HepG2 (cell line): ENCODE measurements around the gene RABGAP1. TPM values are rescaled to one million over a fixed set of nuclear protein-coding genes. Genes with fewer than 3 reads are reported as not detected.

ENCODE experiments used
- ATM ChIP-seq: fragments of 450-650 bp; IDR thresholded peaks from 2 replicates; pipeline ENCODE4 v1.7.1; 2017; ENCODE audit warnings: mild to moderate bottlenecking, borderline replicate concordance
- ELF1 ChIP-seq: sonication (generic); formaldehyde crosslinking; IDR thresholded peaks from 2 replicates; pipeline ENCODE4 v1.4.0; 2020; ENCODE audit warnings: missing genetic modification reagents
- GATAD1 ChIP-seq: IDR thresholded peaks from 2 replicates; pipeline ENCODE4 v1.6.1; 2016; ENCODE audit warnings: missing genetic modification reagents, missing compliant biosample characterization
- HOXA5 ChIP-seq: sonication (generic); formaldehyde crosslinking; IDR thresholded peaks from 2 replicates; pipeline ENCODE4 v1.4.0; 2020; ENCODE audit warnings: missing genetic modification reagents
- ISL2 ChIP-seq: sonication (generic); formaldehyde crosslinking; IDR thresholded peaks from 2 replicates; pipeline ENCODE4 v1.5.0; 2020; ENCODE audit warnings: missing genetic modification reagents
- MAFF ChIP-seq: IDR thresholded peaks from 2 replicates; pipeline ENCODE4 v1.6.1; 2011; ENCODE audit warnings: low read depth, low read length, improper control_type of control experiment
- MED13 ChIP-seq: sonication (generic); formaldehyde crosslinking; IDR thresholded peaks from 2 replicates; pipeline ENCODE4 v1.5.0; 2020; ENCODE audit warnings: missing genetic modification reagents
- MEF2D ChIP-seq: sonication (generic); formaldehyde crosslinking; IDR thresholded peaks from 2 replicates; pipeline ENCODE4 v1.5.1; 2020; ENCODE audit warnings: mild to moderate bottlenecking, missing genetic modification reagents
- PAX8 ChIP-seq: sonication (generic); formaldehyde crosslinking; IDR thresholded peaks from 2 replicates; pipeline ENCODE4 v1.8.0; 2022; ENCODE audit warnings: mild to moderate bottlenecking, missing genetic modification reagents, borderline replicate concordance
- RFX1 ChIP-seq: fragments of 450-650 bp; IDR thresholded peaks from 2 replicates; pipeline ENCODE4 v1.6.1; 2017
- SOX5 ChIP-seq: IDR thresholded peaks from 2 replicates; pipeline ENCODE4 v1.6.1; 2016; ENCODE audit warnings: borderline replicate concordance
- ZFP1 ChIP-seq: IDR thresholded peaks from 2 replicates; pipeline ENCODE4 v1.6.1; 2016
- ZKSCAN1 ChIP-seq: fragments of 150-350 bp; IDR thresholded peaks from 2 replicates; pipeline ENCODE4 v1.6.1; 2014; ENCODE audit warnings: low read length
- ZNF121 ChIP-seq: sonication (generic); formaldehyde crosslinking; IDR thresholded peaks from 2 replicates; pipeline ENCODE4 v1.5.0; 2020; ENCODE audit warnings: mild to moderate bottlenecking, missing genetic modification reagents
- ZSCAN25 ChIP-seq: sonication (generic); formaldehyde crosslinking; IDR thresholded peaks from 2 replicates; pipeline ENCODE4 v1.8.0; 2022; ENCODE audit warnings: mild to moderate bottlenecking, missing genetic modification reagents
- ZZZ3 ChIP-seq: sonication (generic); formaldehyde crosslinking; IDR thresholded peaks from 2 replicates; pipeline ENCODE4 v1.4.0; 2020; ENCODE audit warnings: missing genetic modification reagents, mild to moderate bottlenecking, borderline replicate concordance
- polyA plus RNA-seq, 8 experiments: library from polyadenylated mRNA; depleted of rRNA in 3 of 8; stranded (reverse) in 7 of 8; unstranded in 1 of 8; fragments of >200 nt; fragmentation: Illumina TruSeq in 4 of 8; extraction: Trizol in 4 of 8; gene quantifications; 2 replicates each; pipeline versions ENCODE4 v1.2.1 to v1.2.3, GENCODE V29; 2011 to 2016; ENCODE audit warnings: low read depth in 4 of 8, missing spikeins in 1 of 8, mixed read lengths in 1 of 8; ENCODE audit not compliant: insufficient read depth in 1 of 8
- total RNA-seq, 5 experiments: library from RNA; depleted of rRNA; stranded (reverse); fragments of >200 nt; fragmentation: Illumina TruSeq; extraction: Trizol; gene quantifications; 2 replicates each; pipeline ENCODE4 v1.2.3, GENCODE V29; 2016; ENCODE audit warnings: low read depth in 1 of 5
- TF ChIP-seq, protein P1 (sequence below): sonication (generic); formaldehyde crosslinking; IDR thresholded peaks from 2 replicates; pipeline ENCODE4 v1.4.0; 2020; ENCODE audit warnings: missing genetic modification reagents
- TF ChIP-seq, protein P2 (sequence below): sonication (generic); formaldehyde crosslinking; IDR thresholded peaks from 2 replicates; pipeline ENCODE4 v1.4.0; 2020; ENCODE audit warnings: missing genetic modification reagents
- TF ChIP-seq, protein P3 (sequence below): sonication (generic); formaldehyde crosslinking; conservative IDR thresholded peaks from 2 replicates; pipeline ENCODE4 v1.8.0; 2022; ENCODE audit warnings: low read depth, missing genetic modification reagents
- TF ChIP-seq, protein P4 (sequence below): sonication (generic); formaldehyde crosslinking; IDR thresholded peaks from 2 replicates; pipeline ENCODE4 v1.8.1; 2023; ENCODE audit warnings: mild to moderate bottlenecking, inconsistent platforms, moderate library complexity, missing genetic modification reagents, borderline replicate concordance

The RABGAP1 gene
- total and polyA plus RNA-seq, 2 of the 13 experiments (the other 11 are each of a cell fraction or from before 2014, with no cell fraction given) = 19.1 to 19.3 TPM

- TF ChIP-seq MEF2D (peak; percentile 68; the same call in 1 of the 2 replicates), MAFF (no peak), RFX1 (no peak), SOX5 (CRISPR knock-in tag) (peak; percentile 14; the same call in 1 of the 2 replicates), PAX8 (CRISPR knock-in tag) (no peak), GATAD1 (CRISPR knock-in tag) (peak; percentile 95), ZKSCAN1 (no peak), ZSCAN25 (CRISPR knock-in tag) (no peak), HOXA5 (CRISPR knock-in tag) (no peak), ATM (no peak), ZNF121 (CRISPR knock-in tag) (no peak), MED13 (CRISPR knock-in tag) (no peak), ZFP1 (CRISPR knock-in tag) (no peak; the same call in 1 of the 2 replicates), ZZZ3 (peak; percentile 51; the same call in 1 of the 2 replicates), ELF1 (peak; percentile 88), ISL2 (CRISPR knock-in tag) (0 out of 2 replicates have a peak, but pooled peaks have one; percentile 14)
- TF ChIP-seq, protein P1, sequence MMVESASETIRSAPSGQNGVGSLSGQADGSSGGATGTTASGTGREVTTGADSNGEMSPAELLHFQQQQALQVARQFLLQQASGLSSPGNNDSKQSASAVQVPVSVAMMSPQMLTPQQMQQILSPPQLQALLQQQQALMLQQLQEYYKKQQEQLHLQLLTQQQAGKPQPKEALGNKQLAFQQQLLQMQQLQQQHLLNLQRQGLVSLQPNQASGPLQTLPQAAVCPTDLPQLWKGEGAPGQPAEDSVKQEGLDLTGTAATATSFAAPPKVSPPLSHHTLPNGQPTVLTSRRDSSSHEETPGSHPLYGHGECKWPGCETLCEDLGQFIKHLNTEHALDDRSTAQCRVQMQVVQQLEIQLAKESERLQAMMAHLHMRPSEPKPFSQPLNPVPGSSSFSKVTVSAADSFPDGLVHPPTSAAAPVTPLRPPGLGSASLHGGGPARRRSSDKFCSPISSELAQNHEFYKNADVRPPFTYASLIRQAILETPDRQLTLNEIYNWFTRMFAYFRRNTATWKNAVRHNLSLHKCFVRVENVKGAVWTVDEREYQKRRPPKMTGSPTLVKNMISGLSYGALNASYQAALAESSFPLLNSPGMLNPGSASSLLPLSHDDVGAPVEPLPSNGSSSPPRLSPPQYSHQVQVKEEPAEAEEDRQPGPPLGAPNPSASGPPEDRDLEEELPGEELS = 0 out of 2 replicates have a peak, but pooled peaks have one; percentile 29
- TF ChIP-seq, protein P2, sequence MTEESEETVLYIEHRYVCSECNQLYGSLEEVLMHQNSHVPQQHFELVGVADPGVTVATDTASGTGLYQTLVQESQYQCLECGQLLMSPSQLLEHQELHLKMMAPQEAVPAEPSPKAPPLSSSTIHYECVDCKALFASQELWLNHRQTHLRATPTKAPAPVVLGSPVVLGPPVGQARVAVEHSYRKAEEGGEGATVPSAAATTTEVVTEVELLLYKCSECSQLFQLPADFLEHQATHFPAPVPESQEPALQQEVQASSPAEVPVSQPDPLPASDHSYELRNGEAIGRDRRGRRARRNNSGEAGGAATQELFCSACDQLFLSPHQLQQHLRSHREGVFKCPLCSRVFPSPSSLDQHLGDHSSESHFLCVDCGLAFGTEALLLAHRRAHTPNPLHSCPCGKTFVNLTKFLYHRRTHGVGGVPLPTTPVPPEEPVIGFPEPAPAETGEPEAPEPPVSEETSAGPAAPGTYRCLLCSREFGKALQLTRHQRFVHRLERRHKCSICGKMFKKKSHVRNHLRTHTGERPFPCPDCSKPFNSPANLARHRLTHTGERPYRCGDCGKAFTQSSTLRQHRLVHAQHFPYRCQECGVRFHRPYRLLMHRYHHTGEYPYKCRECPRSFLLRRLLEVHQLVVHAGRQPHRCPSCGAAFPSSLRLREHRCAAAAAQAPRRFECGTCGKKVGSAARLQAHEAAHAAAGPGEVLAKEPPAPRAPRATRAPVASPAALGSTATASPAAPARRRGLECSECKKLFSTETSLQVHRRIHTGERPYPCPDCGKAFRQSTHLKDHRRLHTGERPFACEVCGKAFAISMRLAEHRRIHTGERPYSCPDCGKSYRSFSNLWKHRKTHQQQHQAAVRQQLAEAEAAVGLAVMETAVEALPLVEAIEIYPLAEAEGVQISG (CRISPR knock-in tag) = peak; percentile 89
- TF ChIP-seq, protein P3, sequence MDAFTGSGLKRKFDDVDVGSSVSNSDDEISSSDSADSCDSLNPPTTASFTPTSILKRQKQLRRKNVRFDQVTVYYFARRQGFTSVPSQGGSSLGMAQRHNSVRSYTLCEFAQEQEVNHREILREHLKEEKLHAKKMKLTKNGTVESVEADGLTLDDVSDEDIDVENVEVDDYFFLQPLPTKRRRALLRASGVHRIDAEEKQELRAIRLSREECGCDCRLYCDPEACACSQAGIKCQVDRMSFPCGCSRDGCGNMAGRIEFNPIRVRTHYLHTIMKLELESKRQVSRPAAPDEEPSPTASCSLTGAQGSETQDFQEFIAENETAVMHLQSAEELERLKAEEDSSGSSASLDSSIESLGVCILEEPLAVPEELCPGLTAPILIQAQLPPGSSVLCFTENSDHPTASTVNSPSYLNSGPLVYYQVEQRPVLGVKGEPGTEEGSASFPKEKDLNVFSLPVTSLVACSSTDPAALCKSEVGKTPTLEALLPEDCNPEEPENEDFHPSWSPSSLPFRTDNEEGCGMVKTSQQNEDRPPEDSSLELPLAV (CRISPR knock-in tag) = no peak
- TF ChIP-seq, protein P4, sequence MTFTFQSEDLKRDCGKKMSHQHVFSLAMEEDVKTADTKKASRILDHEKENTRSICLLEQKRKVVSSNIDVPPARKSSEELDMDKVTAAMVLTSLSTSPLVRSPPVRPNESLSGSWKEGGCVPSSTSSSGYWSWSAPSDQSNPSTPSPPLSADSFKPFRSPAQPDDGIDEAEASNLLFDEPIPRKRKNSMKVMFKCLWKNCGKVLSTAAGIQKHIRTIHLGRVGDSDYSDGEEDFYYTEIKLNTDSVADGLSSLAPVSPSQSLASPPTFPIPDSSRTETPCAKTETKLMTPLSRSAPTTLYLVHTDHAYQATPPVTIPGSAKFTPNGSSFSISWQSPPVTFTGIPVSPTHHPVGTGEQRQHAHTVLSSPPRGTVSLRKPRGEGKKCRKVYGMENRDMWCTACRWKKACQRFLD (CRISPR knock-in tag) = peak; percentile 61; the same call in 1 of the 2 replicates
These were observed 27.7 kb upstream of the RABGAP1 start, which contains the start of gene ZBTB6 (continued) for GRCh38 chr9:122912964-122913673.
